ENCODE data around the gene PARP8.

PARP8 gene

DNA sequence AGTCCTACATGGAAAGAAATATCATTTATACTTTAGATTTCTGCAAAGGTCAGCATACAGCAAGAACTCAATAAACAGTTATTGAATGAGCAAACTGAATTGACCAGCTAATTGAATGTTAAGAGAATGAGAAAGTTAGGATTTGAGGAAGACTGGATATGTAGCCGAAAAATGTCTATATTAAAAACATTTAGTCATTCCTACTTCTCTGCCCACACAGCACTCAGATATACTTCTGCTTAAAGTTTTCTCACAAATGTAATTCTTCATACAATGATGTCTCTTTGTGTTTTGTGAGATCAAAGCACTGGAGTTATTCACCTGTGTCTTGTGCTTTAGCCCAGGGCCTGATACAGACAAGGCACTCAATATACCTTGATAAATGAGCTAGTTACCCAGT is 188.6 kb downstream of the PARP8 start:
- no peak for FAIRE-seq

DNA sequence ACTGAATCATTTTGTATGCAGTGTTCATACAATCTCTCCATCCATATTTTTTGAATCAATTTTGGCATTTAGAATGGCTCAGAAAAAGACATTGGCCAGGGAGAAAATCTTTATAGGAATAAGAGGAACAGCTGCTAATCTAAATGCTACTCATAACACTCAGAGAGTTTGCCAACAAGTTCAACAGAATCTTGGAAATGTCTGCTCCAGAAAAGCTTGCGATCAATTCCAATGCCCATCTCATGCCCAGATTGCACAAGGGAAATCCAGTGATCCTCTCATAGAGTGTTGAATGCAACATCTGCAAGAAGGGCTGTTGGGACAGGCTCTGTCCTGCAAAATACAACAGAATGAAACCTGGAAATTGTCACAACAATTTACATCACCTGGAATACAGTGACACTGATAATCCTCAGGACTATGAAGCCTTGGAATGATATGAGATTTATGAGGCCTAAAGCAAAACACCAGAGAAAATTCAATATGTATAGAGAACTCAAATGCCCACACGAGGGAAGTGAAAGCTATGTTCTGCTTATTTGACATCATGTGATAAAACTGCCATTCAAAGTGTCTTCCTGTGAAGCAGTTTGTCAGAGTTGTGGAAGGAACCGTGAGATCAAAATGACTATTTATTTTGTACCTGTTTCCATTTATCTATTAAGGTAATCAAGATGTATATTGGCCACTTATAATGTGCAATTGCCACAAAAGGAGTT is 190.1 kb downstream of the PARP8 start:
- no peak for FAIRE-seq

DNA sequence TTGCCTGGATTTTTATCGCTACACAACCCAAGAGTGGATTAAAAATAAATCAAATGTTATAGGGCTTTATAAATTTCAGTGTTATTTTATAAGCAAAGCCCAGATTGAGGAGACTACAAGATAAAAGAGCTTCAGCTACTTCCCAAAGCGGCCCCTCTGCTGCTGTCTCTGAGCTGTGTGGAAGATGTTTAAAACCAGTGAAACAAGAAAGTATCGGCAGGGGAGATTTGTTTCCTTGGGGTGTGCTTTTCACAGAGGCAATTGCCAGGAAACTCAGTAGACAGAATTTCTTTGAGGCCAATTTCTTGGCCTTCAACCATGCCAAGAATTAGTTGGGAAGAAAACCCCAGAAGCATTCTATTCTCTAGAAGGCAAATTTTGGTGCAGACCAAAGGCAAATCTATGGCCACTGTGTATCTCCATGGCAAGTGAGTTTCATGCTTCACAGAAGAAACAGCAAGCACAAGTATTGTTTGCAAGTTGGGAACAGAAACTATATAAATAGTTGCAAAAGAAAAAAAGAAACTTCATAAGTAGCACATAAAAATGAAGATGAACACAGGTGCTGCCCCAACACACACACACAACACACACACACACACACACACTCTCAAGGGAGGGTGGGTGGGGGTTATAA is 197.2 kb downstream of the PARP8 start:
- no peak for FAIRE-seq

DNA sequence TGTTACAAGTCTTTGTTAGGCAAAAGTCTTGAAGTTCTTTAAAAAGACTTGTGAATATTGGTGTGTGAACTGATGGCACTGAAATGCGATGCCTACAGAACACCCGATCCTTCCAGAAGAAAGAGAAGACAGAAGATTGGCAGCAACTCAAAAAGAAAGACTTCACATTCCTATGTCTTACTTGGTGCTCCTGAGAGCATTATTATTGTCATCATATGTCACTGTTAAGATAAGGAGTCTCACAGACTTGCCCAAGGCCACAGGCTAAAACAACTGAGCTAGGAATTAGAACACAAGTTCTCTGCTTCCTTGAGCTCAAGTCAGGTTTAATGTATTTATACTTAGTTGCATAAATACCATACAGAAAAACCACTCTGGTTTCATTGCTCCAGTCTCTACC is 198.0 kb downstream of the PARP8 start:
- no peak for FAIRE-seq

DNA sequence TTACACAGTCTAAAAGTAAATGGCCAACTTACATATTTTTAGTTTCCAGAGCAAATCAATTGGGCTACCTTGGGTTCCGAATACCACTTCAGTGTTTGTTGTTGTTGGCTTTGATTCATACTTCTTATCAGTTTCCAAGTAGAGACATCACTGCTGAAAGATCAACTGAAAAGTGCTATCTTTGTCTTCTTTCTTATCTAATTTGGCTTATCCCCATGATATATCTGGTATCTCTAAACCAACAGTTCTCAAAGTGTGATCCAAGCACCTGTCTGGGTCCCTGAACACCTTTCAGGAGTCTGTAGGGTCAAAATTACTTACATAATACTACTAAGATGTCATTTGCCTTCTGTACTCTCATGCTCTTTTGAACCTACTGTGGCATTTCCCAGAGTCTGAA is 200.0 kb downstream of the PARP8 start:
- FAIRE-seq: no peak

DNA sequence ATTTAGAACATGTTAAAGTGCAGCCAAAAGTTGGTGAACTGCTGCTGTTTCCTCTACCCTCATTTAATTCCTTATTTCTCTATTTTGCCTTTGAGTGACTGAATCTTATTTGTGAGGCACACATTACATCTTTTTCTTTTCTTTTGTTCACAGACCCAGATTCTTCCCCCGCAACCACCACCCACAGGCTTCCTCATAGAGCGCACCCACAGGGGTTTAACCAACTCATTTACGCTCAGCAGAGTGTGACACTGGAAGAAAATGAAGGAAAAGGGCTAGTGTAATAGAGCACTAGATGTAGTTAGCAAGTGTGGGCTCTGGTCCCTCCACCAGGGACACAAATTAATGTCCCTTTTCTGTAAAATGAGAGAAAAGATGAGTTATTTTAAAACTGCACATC is 200.7 kb downstream of the PARP8 start:
- FAIRE-seq: no peak

DNA sequence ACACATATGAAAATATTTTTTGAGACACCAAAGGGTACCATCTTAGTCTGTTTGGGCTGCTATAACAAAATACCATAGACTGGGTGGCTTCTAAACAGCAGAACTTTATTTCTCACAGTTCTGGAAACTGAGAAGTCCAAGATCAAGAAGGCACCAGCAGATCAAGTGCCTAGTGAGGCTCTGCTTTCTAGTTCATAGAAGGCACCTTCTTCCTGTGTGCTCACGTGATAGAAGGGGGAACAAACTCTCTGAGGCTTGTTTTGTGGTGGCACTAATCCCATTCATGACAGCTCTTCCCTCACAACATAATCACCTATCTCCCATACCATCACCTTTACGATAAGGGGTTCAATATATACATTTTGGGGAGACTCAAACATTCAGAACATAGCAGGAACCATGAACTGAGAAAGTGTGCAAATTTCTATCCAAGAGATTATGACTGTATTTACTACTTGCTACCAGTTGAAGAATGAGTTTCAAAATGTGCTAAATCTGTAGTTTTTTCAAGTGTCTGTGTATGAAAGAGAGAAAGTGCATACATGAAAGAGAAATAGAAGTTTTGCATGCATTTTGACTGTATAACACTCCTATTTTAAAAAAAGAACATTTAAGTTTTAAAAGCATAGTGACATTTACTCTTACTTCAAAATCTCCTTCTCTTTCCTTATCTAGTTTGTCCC is 207.3 kb downstream of the PARP8 start:
- FAIRE-seq: no peak

DNA sequence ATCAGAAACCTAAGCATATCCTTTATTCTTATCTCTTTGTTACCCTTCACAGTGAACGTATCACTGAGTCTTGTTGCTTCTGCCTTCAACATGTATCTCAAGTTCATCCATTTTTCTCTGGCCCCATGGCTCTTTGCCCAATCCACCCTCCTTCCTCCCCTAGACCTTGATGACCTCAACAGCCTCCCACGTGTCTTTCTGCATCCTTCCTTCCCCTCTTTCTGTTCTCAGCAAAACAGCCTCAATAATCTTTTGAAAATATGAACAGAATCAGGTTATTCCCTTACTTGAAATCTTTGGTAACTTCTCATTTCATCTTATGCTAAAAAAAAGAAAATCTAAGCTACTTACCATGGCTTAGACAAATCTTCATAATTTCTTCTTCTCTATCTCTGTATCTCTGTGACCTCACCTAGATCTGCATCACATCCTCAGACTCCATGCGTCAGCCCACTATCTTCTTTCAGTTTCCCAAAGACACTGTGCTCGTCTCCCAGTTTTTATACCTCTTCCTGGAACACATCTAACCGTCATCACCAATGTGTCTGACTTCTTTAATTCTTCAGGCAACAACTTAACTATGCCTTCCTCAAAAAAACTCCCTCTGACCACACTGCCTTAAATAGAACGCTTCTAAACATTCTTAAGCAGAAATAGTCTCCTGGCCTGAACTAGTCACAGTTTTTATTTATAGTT is 208.0 kb downstream of the PARP8 start:
- no peak for FAIRE-seq

DNA sequence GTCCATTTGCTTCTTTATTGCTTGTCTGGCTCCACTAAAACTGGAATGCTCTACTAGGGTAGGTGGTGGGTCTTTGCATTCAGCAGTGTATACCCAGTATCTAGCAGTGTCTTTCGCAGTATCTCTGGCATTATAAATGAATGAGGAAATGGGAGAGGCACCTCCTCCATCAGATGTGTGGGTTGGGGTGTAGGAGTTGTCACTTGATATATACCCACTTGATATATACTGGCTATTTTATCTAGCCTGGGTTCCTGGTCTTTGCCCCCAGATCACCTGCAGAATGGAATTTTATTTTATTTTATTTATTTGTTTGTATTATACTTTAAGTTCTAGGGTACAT is 208.5 kb downstream of the PARP8 start:
- FAIRE-seq: no peak

DNA sequence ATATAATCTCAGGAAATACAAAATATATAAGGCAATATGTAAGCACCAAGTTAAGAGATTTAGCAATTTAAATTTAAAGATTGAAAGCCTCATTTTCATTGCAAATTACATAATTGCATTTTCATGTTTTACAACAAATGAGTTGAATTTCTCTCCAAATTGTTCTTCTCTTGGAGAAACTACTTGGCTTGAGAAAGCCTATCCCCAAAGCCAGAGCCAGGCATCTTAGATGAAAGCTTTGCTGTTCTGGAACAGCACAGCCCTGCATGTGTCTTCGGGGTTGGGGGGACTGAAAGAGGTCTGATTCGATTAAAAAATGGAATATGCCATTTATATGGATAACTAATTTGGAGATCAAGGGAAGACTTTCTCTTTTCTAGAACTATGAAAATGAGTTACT is 212.0 kb downstream of the PARP8 start:
- FAIRE-seq: no peak

DNA sequence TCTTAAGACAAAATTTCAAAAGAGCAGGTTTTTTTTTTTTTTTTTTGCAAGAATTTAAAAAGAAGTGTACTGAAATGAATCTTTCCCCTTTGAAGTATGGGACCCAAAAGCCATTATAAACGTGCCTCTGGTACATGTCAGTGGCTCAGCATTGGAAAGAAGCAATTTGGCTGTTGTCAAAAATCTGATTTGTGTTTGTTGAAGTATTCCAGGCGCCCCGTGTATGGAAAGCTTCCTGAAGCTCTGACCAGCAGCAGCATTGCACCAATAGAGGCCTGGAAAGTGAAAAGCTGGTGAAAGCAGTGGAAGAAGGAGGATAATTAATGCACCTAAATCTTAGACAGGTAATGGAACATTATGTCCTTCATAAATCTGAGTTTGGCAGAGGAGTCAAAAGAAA is 215.0 kb downstream of the PARP8 start:
- no peak for FAIRE-seq

DNA sequence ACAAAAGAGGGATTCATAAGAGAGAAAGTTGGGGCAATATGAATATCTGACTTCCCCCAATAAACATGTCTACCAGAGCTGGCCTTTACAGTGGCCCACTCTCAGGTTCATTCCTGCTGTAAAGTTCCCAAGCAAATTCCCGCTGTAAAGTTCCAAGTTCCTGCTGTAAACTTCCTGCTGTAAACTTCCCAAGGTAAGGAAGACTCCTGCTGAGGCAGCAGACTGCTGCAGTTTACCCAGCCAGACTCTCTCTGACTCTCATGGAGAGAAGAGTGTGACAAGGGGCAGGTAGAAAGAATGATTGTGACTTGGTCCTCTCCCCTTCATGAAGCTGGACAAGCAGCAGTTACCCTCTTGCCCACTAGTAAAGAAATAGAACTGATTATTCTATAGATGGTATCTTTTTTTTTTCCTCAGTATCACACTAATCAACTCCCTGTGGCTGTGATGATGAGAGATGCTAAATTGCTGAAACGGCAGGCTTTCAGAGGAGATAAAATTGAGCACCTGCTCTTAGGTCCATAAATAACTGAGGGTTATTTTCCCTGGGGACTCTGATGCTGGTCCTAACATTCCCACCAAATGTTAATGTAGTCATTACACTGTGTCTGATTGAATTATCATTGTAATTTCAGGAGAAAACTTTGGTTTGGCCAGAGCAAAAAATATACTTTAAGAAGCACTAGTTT is 220.4 kb downstream of the PARP8 start:
- no peak for FAIRE-seq

DNA sequence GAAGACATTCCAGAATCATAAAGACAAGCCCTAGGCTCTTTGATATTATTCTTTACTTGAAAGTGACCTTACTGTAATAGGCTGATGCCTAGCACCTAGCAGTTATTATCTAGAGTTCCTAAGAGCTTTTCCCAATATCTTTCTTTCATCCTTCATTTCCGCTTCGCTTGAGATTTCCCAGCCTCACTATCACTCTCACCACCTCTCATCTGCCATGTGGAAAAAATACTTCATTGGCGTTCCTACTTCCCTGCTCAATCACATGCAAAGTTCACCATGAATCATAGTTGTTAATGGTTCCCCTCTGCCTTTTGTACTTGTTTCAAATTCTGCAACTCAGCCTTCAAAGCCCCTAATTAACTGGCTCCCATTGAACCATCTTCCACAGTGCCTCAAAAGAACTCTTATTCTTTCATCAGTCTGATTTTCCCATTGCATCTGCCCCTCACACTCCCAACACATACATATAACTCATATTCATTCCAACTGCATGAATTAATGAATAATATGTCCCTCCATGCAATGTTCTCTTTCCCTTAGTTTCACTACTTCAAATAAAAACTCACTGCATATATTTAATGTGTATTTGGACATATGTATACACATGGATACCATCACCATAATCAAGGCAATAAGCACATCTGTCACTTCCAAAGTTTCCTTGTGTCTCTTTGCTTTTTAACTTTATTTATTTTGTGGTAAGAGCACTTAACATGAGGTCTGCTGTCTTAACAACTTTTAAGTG is 221.6 kb downstream of the PARP8 start:
- no peak for FAIRE-seq

DNA sequence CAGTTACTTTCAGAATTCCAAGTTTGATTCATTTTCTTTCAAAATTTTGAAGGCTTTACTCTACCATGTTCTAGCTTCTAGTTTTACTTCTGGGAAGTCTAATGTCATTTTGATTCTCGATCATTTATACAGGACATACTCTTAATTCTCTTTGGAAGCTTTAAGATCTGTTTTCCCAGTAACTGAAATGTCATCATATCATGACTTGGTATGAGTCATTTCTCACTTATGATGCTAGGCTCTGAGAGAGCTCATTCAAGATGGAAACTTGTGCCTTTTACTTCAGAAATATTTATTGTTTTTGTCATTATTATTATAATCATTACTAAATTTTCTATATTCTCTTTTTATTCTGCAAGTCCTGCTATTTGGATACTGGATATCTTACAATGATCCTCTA is 222.3 kb downstream of the PARP8 start:
- no peak for FAIRE-seq

DNA sequence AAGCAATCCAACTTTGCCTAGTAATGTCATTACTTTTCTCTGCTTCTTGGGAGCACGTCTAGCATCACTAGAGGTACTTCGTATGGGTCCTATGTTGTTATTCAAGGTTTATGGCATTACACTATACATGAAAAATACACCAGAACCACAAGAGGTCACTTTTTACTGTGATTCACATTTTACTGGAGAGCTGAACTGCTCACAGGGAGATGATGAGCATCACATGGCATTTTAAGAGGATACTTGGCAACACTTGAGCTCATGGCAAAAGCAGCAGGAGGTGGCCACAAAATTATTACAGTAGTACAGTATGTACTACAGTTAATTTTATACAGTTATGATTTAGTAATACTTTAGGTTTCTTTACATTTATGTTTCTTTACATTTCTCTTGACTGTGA is 223.4 kb downstream of the PARP8 start:
- no peak for FAIRE-seq
